Measurements from ENCODE around the gene ZNF148. TPM values are rescaled to one million over a fixed set of nuclear protein-coding genes. Genes with fewer than 3 reads are reported as not detected.
"Not testable (repeated sequence)": the region's sequence is repeated elsewhere in the genome, so short reads cannot be mapped to it uniquely, and the experiment has no call there.

ZNF148 gene
- polyA plus RNA-seq, 3 donors: 6.5 to 48.4 (median 34.1) TPM

DNA sequence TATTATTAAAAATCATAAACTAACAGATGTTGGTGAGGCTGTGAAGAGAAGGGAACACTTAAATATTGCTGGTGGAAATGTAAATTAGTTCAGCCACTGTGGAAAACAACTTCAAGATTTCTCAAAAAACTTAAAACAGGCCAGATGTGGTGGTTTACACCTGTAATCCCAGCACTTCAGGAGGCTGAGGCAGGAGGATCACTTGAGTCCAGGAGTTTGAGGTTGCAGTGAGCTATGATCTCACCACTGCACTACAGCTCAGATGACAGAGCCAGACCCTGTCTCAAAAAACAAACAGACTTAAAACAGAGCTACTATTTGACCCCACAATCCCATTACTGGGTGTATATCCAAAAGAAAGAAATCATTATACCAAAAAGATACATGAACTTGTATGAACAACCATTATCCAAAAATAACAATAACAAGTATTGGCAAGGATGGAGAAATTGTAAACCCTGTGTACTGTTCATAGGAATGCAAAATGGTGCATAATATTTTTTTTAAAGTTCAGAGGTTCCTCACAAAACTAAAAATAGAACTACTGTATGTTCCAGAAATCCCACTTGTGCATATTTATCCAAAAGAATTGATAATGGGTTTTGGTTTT, 25.5 kb downstream of the ZNF148 start:
- TF ChIP-seq, protein P1, sequence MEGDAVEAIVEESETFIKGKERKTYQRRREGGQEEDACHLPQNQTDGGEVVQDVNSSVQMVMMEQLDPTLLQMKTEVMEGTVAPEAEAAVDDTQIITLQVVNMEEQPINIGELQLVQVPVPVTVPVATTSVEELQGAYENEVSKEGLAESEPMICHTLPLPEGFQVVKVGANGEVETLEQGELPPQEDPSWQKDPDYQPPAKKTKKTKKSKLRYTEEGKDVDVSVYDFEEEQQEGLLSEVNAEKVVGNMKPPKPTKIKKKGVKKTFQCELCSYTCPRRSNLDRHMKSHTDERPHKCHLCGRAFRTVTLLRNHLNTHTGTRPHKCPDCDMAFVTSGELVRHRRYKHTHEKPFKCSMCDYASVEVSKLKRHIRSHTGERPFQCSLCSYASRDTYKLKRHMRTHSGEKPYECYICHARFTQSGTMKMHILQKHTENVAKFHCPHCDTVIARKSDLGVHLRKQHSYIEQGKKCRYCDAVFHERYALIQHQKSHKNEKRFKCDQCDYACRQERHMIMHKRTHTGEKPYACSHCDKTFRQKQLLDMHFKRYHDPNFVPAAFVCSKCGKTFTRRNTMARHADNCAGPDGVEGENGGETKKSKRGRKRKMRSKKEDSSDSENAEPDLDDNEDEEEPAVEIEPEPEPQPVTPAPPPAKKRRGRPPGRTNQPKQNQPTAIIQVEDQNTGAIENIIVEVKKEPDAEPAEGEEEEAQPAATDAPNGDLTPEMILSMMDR (IDR thresholded peaks at IDR 0.05): no peak
- H3K27me3 Mint-ChIP-seq (ENCODE audit: low read depth in 3 of 3): no peaks in the 10 kb centered on the region
- Histone ChIP-seq H3K4me3 (replicated peaks in 1 of 3; ENCODE audit: low read depth in 2 of 3, low read length in 3 of 3) (no peak overlapping the region), H3K9me3 (replicated peaks in 1 of 2; ENCODE audit: control insufficient read depth in 1 of 2, insufficient read depth in 1 of 2, low read length in 2 of 2) (peaks cover 0 to under 1% of the 10 kb centered on the region in 2 donors), H3K79me2 (ENCODE audit: insufficient read depth, low read length) (peaks cover 100% of the 10 kb centered on the region), H3K9ac (ENCODE audit: insufficient read depth, low read length, poor library complexity, severe bottlenecking) (no peak overlapping the region), H3K27ac (ENCODE audit: low read depth in 1 of 2, low read length in 2 of 2) (peak overlapping the region in 1 of 2 donors; percentile 1), H3K4me2 (replicated peaks; ENCODE audit: extremely low read depth, low read length, poor library complexity, severe bottlenecking) (no peak overlapping the region), H3K4me1 (ENCODE audit: control insufficient read depth in 1 of 2, insufficient read depth in 2 of 2, low read length in 2 of 2) (peaks cover 0 to 3% of the 10 kb centered on the region in 2 donors), H3K36me3 (replicated peaks in 1 of 2; ENCODE audit: control insufficient read depth in 1 of 2, insufficient read depth in 2 of 2, low read length in 2 of 2) (no peaks in the 10 kb centered on the region), H4K20me1 (ENCODE audit: insufficient read depth, low read length) (peaks cover 99% of the 10 kb centered on the region), H2AFZ (ENCODE audit: insufficient read depth, low read depth, low read length, poor library complexity, severe bottlenecking) (no peak overlapping the region), H3K27me3 (ENCODE audit: control insufficient read depth in 2 of 2, insufficient read depth in 2 of 2, low read length in 2 of 2) (no peaks in the 10 kb centered on the region)
- no peak for DNase-seq
- peaks cover 0 to 7% (median 2%) of the 10 kb centered on the region in 7 donors for H3K9me3 Mint-ChIP-seq
- peaks cover 46% of the 10 kb centered on the region for H3K4me1 Mint-ChIP-seq
- H3K27ac Mint-ChIP-seq: peak overlapping the region in 4 of 7 donors; percentile 1 to 72 (median 34)
- H3K4me3 Mint-ChIP-seq: no peak overlapping the region
- intact Hi-C loops (cut with micrococcal nuclease): no loop called here
- H3K36me3 Mint-ChIP-seq: peaks cover 3 to 11% of the 10 kb centered on the region in 2 donors

DNA sequence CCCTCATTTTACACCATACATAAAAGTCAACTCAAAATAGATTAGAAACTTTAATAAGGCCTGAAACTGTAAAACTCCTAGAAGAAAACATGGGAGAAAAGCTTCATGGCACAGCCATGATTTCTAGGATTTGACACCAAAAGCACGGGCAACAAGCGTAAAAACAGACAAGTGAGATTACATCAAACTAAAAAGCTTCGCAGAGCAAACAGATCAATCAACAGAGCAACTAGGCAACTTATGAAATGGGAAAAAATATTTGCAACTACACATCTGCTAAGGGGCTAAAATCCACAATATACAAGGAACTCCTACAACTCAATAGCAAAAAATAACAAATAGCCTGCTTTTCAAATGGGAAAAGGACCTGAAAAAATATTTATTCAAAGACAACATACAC, 26.1 kb downstream of the ZNF148 start:
- Histone ChIP-seq H4K20me1 (ENCODE audit: insufficient read depth, low read length) (peaks cover 99% of the 10 kb centered on the region), H3K36me3 (replicated peaks in 1 of 2; ENCODE audit: control insufficient read depth in 1 of 2, insufficient read depth in 2 of 2, low read length in 2 of 2) (no peaks in the 10 kb centered on the region), H3K27me3 (ENCODE audit: control insufficient read depth in 2 of 2, insufficient read depth in 2 of 2, low read length in 2 of 2) (no peaks in the 10 kb centered on the region), H3K9me3 (replicated peaks in 1 of 2; ENCODE audit: control insufficient read depth in 1 of 2, insufficient read depth in 1 of 2, low read length in 2 of 2) (peaks cover 0 to 2% of the 10 kb centered on the region in 2 donors), H3K4me2 (replicated peaks; ENCODE audit: extremely low read depth, low read length, poor library complexity, severe bottlenecking) (no peak overlapping the region), H3K9ac (ENCODE audit: insufficient read depth, low read length, poor library complexity, severe bottlenecking) (no peak overlapping the region), H3K4me1 (ENCODE audit: control insufficient read depth in 1 of 2, insufficient read depth in 2 of 2, low read length in 2 of 2) (peaks cover 0 to 3% of the 10 kb centered on the region in 2 donors), H3K27ac (ENCODE audit: low read depth in 1 of 2, low read length in 2 of 2) (peak overlapping the region in 1 of 2 donors; percentile 1), H3K79me2 (ENCODE audit: insufficient read depth, low read length) (peaks cover 100% of the 10 kb centered on the region), H3K4me3 (replicated peaks in 1 of 3; ENCODE audit: low read depth in 2 of 3, low read length in 3 of 3) (no peak overlapping the region), H2AFZ (ENCODE audit: insufficient read depth, low read depth, low read length, poor library complexity, severe bottlenecking) (no peak overlapping the region)
- intact Hi-C loops (cut with micrococcal nuclease): no loop called here
- H3K4me1 Mint-ChIP-seq: peaks cover 46% of the 10 kb centered on the region
- peaks cover 9 to 17% of the 10 kb centered on the region in 2 donors for H3K36me3 Mint-ChIP-seq
- WGBS (ENCODE audit: insufficient coverage): no CpG with 5 or more reads among the region's 3 CpGs
- H3K9me3 Mint-ChIP-seq: peaks cover under 1 to 13% (median 4%) of the 10 kb centered on the region in 7 donors
- TF ChIP-seq, protein P1 (IDR thresholded peaks at IDR 0.05): no peak
- peak overlapping the region in 1 of 7 donors; percentile 66 for H3K27ac Mint-ChIP-seq
- H3K4me3 Mint-ChIP-seq: no peak overlapping the region
- DNase-seq: no peak
- H3K27me3 Mint-ChIP-seq (ENCODE audit: low read depth in 3 of 3): no peaks in the 10 kb centered on the region

DNA sequence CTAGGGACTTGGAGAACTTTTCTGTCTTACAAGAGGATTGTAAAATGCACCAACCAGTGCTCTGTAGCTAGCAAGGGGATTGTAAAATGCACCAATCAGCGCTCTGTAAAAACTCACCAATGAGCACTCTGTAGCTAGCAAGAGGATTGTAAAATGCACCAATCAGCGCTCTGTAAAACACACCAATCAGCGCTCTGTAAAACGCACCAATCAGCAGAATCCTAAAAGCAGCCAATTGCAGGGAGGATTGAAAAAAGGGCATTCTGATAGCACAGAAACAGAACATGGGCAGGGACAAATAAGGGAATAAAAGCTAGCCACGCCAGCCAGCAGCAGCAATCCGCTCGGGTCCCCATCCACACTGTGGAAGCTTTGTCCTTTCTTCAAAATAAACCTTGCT, 31.8 kb downstream of the ZNF148 start:
- Mint-ChIP-seq H3K4me1 (peaks cover 12% of the 10 kb centered on the region), H3K9me3 (peaks cover 6 to 29% (median 9%) of the 10 kb centered on the region in 7 donors), H3K36me3 (peaks cover 16 to 21% of the 10 kb centered on the region in 2 donors)
- WGBS (ENCODE audit: insufficient coverage): 100% methylated on average over 5 of the region's 7 CpGs
- H2AFZ ChIP-seq (ENCODE audit: insufficient read depth, low read depth, low read length, poor library complexity, severe bottlenecking); H3K4me2 ChIP-seq (replicated peaks; ENCODE audit: extremely low read depth, low read length, poor library complexity, severe bottlenecking); H3K4me3 Mint-ChIP-seq; intact Hi-C loops (cut with micrococcal nuclease); H3K4me1 ChIP-seq (ENCODE audit: control insufficient read depth in 1 of 2, insufficient read depth in 2 of 2, low read length in 2 of 2); H3K27ac ChIP-seq (ENCODE audit: low read depth in 1 of 2, low read length in 2 of 2); H3K27ac Mint-ChIP-seq; H3K9ac ChIP-seq (ENCODE audit: insufficient read depth, low read length, poor library complexity, severe bottlenecking); H3K36me3 ChIP-seq (replicated peaks in 1 of 2; ENCODE audit: control insufficient read depth in 1 of 2, insufficient read depth in 2 of 2, low read length in 2 of 2); DNase-seq; H3K9me3 ChIP-seq (replicated peaks in 1 of 2; ENCODE audit: control insufficient read depth in 1 of 2, insufficient read depth in 1 of 2, low read length in 2 of 2); H3K27me3 ChIP-seq (ENCODE audit: control insufficient read depth in 2 of 2, insufficient read depth in 2 of 2, low read length in 2 of 2); H3K27me3 Mint-ChIP-seq (ENCODE audit: low read depth in 3 of 3); H3K4me3 ChIP-seq (replicated peaks in 1 of 3; ENCODE audit: low read depth in 2 of 3, low read length in 3 of 3): not testable (repeated sequence)
- H4K20me1 ChIP-seq (ENCODE audit: insufficient read depth, low read length): peaks cover 100% of the 10 kb centered on the region
- peaks cover 100% of the 10 kb centered on the region for H3K79me2 ChIP-seq (ENCODE audit: insufficient read depth, low read length)
